GM23248 (cell line): ENCODE results near the gene APBA2. TPM values are rescaled to one million over a fixed set of nuclear protein-coding genes. Genes with fewer than 3 reads are reported as not detected.

Experiments used
- DNase-seq: peaks from one replicate; pipeline ENCODE4 v3.0.0-alpha.2; 2015
- H2AFZ ChIP-seq: fragments of 200-600 bp; sonication (generic); 2 replicates; pipeline ENCODE4 v1.6.1; 2016; ENCODE audit warnings: antibody characterized with exemption
- H3F3A ChIP-seq: fragments of 200-600 bp; sonication (generic); 2 replicates; pipeline ENCODE4 v1.6.1; 2016; ENCODE audit warnings: mild to moderate bottlenecking, antibody characterized with exemption, mixed run types; ENCODE audit not compliant: insufficient read depth
- H3K27ac ChIP-seq: fragments of 200-600 bp; sonication (generic); 2 replicates; pipeline ENCODE4 v1.5.1; 2016; ENCODE audit warnings: mild to moderate bottlenecking
- H3K27me3 ChIP-seq: fragments of 200-600 bp; sonication (generic); replicated peaks from 2 replicates; pipeline ENCODE4 v1.6.1; 2016; ENCODE audit warnings: mild to moderate bottlenecking; ENCODE audit not compliant: insufficient read depth
- H3K36me3 ChIP-seq: fragments of 200-600 bp; sonication (generic); 2 replicates; pipeline ENCODE4 v1.6.1; 2016; ENCODE audit warnings: low read depth, mild to moderate bottlenecking
- H3K4me1 ChIP-seq: fragments of 200-600 bp; sonication (generic); 2 replicates; pipeline ENCODE4 v1.6.1; 2016; ENCODE audit warnings: mild to moderate bottlenecking; ENCODE audit not compliant: insufficient read depth
- H3K4me2 ChIP-seq: fragments of 200-600 bp; sonication (generic); one replicate; pipeline ENCODE4 v1.6.1; 2016; ENCODE audit warnings: mild to moderate bottlenecking; ENCODE audit not compliant: unreplicated experiment
- H3K4me3 ChIP-seq: fragments of 200-600 bp; sonication (generic); 2 replicates; pipeline ENCODE4 v1.5.1; 2016; ENCODE audit warnings: mild to moderate bottlenecking
- H3K79me2 ChIP-seq: fragments of 200-600 bp; sonication (generic); 2 replicates; pipeline ENCODE4 v1.6.1; 2016; ENCODE audit warnings: mild to moderate bottlenecking; ENCODE audit not compliant: insufficient read depth
- H3K9ac ChIP-seq: fragments of 200-600 bp; sonication (generic); 2 replicates; pipeline ENCODE4 v1.6.1; 2016; ENCODE audit warnings: mild to moderate bottlenecking
- H3K9me2 ChIP-seq: fragments of 200-600 bp; sonication (generic); 2 replicates; pipeline ENCODE4 v1.6.1; 2016; ENCODE audit warnings: mixed run types, mild to moderate bottlenecking, moderate library complexity; ENCODE audit not compliant: insufficient read depth
- H3K9me3 ChIP-seq: fragments of 200-600 bp; sonication (generic); one replicate; pipeline ENCODE4 v1.6.1; 2017; ENCODE audit warnings: low read depth
- H4K20me1 ChIP-seq: fragments of 200-600 bp; sonication (generic); 2 replicates; pipeline ENCODE4 v1.6.0; 2016; ENCODE audit not compliant: insufficient read depth
- EZH2 ChIP-seq: fragments of 200-600 bp; sonication (generic); IDR thresholded peaks from 2 replicates; pipeline ENCODE4 v1.6.1; 2018; ENCODE audit warnings: antibody characterized with exemption, mild to moderate bottlenecking; ENCODE audit not compliant: insufficient read depth, poor library complexity, severe bottlenecking
- EZH2phosphoT487 ChIP-seq: fragments of 200-600 bp; sonication (generic); IDR thresholded peaks from 2 replicates; pipeline ENCODE4 v1.6.1; 2018; ENCODE audit warnings: antibody characterized with exemption, moderate library complexity, mild to moderate bottlenecking, low read depth; ENCODE audit not compliant: insufficient read depth
- WGBS, 2 experiments: methylation state at CpG; one replicate each; pipeline ENCODE4 v1.1.6; 2015 to 2017; ENCODE audit warnings: low lambda C conversion rate in 2 of 2, low coverage in 1 of 2; ENCODE audit errors: missing lambda C conversion rate in 2 of 2; 5-methylcytosine and 5-hydroxymethylcytosine counted together
- in situ Hi-C: fragments of 300-500 bp; cut with MboI; formaldehyde crosslinking; loops from 2 replicates; pipeline ENCODE4 v1.15.0; 2020
- polyA plus RNA-seq: library from polyadenylated mRNA; unstranded; fragments of >200 nt; fragmentation: Nextera tagmentation; extraction: Ambion mirVana; gene quantifications from 2 replicates; pipeline ENCODE4 v1.2.1, GENCODE V29; 2016
- total RNA-seq: library from RNA; depleted of rRNA; stranded (reverse); fragments of >200 nt; shearing (Covaris generic); gene quantifications from 2 replicates; pipeline ENCODE4 v1.2.3, GENCODE V29; 2014

APBA2 gene
- total and polyA plus RNA-seq, 2 experiments from 2014 or later: 0.23 to 0.65 TPM

DNA sequence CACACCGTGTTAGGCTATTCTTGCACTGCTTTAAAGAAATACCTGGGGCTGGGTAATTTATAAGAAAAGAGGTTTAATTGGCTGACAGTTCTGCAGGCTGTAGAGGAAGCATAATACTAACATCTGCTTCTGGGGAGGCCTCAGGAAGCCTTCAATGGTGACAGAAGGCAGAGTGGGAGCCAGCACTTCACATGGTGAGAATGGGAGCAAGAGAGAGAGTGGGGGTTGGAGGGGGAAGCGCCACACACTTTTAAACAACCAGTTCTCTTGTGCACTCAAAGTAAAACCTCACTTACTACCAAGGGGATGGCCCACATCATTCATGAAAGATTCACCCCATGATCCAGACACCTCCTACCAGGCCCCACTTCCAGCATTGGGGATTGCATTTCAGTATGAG is 181.1 kb downstream of the APBA2 start:
- Histone ChIP-seq H4K20me1 (no peaks in the 10 kb centered on the region), H3K4me3 (no peak overlapping the region), H3K4me2 (no peak overlapping the region), H3K27ac (no peak overlapping the region), H3K4me1 (no peaks in the 10 kb centered on the region), H3F3A (no peaks in the 10 kb centered on the region), H3K9me2 (no peaks in the 10 kb centered on the region), H3K36me3 (no peaks in the 10 kb centered on the region), H3K27me3 (no peaks in the 10 kb centered on the region), H2AFZ (no peak overlapping the region), H3K9ac (no peak overlapping the region), H3K79me2 (no peaks in the 10 kb centered on the region), H3K9me3 (no peaks in the 10 kb centered on the region)
- in situ Hi-C loops: no loop called here
- 16 to 43% methylated on average over 1 to 2 of the region's 2 CpGs for WGBS, 2 experiments
- DNase-seq: no peak
- TF ChIP-seq EZH2phosphoT487 (no peak), EZH2 (no peak)

DNA sequence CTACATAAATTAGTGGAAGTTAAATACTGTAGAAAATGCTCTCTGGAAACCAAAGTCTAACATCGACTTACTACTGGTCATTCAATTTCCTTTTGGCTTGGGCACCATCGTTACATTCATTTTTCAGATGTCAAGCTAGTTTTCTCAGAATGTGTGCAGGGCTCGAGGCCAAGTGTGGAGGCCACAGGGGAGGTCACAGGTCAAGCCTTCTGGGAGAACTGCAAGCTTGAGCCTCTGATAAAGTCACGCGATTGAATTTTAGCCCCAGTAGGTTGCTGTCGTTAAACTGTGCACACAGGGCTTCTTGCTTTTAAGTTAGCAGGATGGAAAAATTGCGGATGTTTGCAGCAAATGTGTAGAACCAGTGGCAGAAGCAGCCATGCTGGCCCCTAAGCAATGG is 182.2 kb downstream of the APBA2 start:
- WGBS, 2 experiments: 51 to 54% methylated on average over 7 of the region's 7 CpGs
- TF ChIP-seq EZH2phosphoT487: no peak
- no peak for TF ChIP-seq EZH2
- no peaks in the 10 kb centered on the region for H3K79me2 ChIP-seq
- in situ Hi-C loops: no loop called here
- H3K27ac ChIP-seq: no peak overlapping the region
- no peaks in the 10 kb centered on the region for H3K4me1 ChIP-seq
- no peak overlapping the region for H3K9ac ChIP-seq
- H3K36me3 ChIP-seq: no peaks in the 10 kb centered on the region
- H3K4me2 ChIP-seq: no peak overlapping the region
- H3K4me3 ChIP-seq: no peak overlapping the region
- no peaks in the 10 kb centered on the region for H3K9me2 ChIP-seq
- H3K27me3 ChIP-seq: no peaks in the 10 kb centered on the region
- H3F3A ChIP-seq: no peaks in the 10 kb centered on the region
- no peak overlapping the region for H2AFZ ChIP-seq
- no peak for DNase-seq
- no peaks in the 10 kb centered on the region for H3K9me3 ChIP-seq
- no peaks in the 10 kb centered on the region for H4K20me1 ChIP-seq

DNA sequence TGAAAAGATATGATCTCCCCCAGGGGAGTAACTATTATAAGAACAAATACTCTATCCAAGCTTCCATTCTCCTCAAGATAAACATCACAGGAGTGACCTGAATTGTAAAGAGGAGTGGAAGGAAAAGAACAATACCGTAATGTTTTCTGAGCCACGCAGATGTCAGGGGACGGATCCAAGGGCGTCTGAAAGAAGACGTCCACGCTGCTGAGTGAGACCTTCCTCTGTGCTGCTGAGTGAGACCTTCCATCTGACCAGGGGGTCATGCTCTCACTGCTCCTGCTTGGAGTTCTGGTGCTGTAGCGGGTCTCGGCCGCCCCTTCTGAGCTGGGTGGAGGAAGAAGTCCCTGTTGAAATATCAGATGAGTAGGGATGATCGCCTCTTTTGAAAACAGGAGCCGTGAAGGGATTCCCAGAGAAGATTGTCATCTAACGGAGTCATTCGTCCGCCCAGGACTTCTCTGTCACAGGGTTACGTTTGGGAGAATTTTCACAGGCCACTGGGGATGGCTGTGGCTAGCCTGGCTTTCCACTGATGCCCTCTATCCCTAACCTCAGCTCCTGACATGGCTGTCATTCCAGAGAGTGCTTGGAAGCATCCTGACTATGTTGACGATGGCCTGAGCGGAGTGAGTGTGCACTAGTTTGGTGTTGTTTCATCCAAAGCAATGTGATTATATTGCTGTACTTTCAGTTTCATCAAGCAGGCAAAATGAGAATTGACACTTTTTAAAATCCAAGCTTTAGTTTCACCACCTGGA is 184.9 kb downstream of the APBA2 start:
- no peaks in the 10 kb centered on the region for H4K20me1 ChIP-seq
- no peak overlapping the region for H3K9ac ChIP-seq
- H3K4me2 ChIP-seq: no peak overlapping the region
- no peak overlapping the region for H3K27ac ChIP-seq
- H3K4me1 ChIP-seq: no peaks in the 10 kb centered on the region
- no peaks in the 10 kb centered on the region for H3K79me2 ChIP-seq
- TF ChIP-seq EZH2: no peak
- no peak for TF ChIP-seq EZH2phosphoT487
- WGBS, 2 experiments: 50% methylated on average over 17 of the region's 17 CpGs
- in situ Hi-C loops: no loop called here
- H3K36me3 ChIP-seq: no peaks in the 10 kb centered on the region
- H3K27me3 ChIP-seq: no peaks in the 10 kb centered on the region
- H3K9me2 ChIP-seq: no peaks in the 10 kb centered on the region
- H3F3A ChIP-seq: no peaks in the 10 kb centered on the region
- DNase-seq: no peak
- no peak overlapping the region for H3K4me3 ChIP-seq
- H2AFZ ChIP-seq: no peak overlapping the region
- no peaks in the 10 kb centered on the region for H3K9me3 ChIP-seq

DNA sequence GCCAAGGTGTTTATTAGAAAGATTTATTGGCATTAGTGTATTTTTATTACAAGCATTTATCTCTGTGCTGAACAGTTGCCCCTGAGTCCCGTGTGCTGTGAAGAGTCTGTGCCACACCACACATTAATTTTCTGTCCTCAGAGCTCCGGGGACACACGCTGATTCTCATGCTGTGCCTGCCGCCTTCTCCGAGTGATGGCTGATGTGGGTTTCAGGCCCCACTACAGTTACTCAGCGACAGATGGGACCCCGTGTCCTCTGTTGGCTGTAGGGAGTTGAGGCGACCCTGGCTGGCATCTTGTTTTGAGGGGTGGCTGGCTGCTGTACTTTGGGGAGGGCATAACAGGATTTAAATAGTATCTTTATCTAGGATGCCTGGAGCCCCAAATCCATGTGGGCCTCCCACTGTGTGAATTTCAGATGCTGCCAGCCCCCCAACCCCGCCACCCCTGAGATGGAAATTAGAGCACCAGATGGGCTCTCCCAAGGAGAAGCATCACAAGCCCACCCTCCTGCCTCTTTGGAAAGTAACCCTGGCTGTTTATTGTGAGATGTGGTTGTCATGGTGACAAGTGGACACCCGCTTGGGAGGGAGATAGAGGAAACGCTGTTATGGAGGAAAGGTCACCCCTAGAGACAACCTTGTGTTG is 185.6 kb downstream of the APBA2 start:
- Histone ChIP-seq H3K27ac (no peak overlapping the region), H3K9ac (no peak overlapping the region), H3K9me3 (no peaks in the 10 kb centered on the region), H3K4me3 (no peak overlapping the region), H3K4me2 (no peak overlapping the region), H2AFZ (no peak overlapping the region), H3K9me2 (no peaks in the 10 kb centered on the region), H3K79me2 (no peaks in the 10 kb centered on the region), H3K4me1 (no peaks in the 10 kb centered on the region), H3F3A (no peaks in the 10 kb centered on the region), H3K36me3 (no peaks in the 10 kb centered on the region), H4K20me1 (no peaks in the 10 kb centered on the region), H3K27me3 (no peaks in the 10 kb centered on the region)
- in situ Hi-C loops: no loop called here
- WGBS, 2 experiments: 26 to 27% methylated on average over 11 of the region's 11 CpGs
- no peak for TF ChIP-seq EZH2
- TF ChIP-seq EZH2phosphoT487: no peak
- no peak for DNase-seq
